Activated T-cell treated with anti-CD3 and anti-CD28 coated beads, Interleukin-2, amount 50 U/mL, for 72 hours (primary cell): ENCODE results near the gene WDR18. TPM values are rescaled to one million over a fixed set of nuclear protein-coding genes. Genes with fewer than 3 reads are reported as not detected.
A peak's percentile ranks its signal among the peaks of the same experiment; 100 is the strongest.

Experiments
- ATAC-seq, 2 donors: fragments of 150-1000 bp; cut with Tn5 transposase; replicated peaks in 1 of 2; 2 replicates each; pipeline ENCODE4 v1.10.0; 2021; ENCODE audit warnings: moderate library complexity in 2 of 2, mild to moderate bottlenecking in 1 of 2
- DNase-seq, 2 donors: peaks; one replicate each; pipeline ENCODE4 v3.0.0; 2021 to 2022; ENCODE audit warnings: mixed read lengths in 1 of 2
- H3K27ac Mint-ChIP-seq: one replicate; pipeline ENCODE4 v1.8.0; 2022; ENCODE audit warnings: mild to moderate bottlenecking, moderate library complexity, mixed read lengths
- H3K27me3 Mint-ChIP-seq: one replicate; pipeline ENCODE4 v1.8.0; 2022; ENCODE audit warnings: low read depth, mixed read lengths
- H3K36me3 Mint-ChIP-seq, 2 donors: one replicate each; pipeline ENCODE4 v1.8.0; 2022; ENCODE audit warnings: mixed read lengths in 2 of 2, mild to moderate bottlenecking in 1 of 2; ENCODE audit not compliant: insufficient read depth in 2 of 2
- H3K4me1 Mint-ChIP-seq: one replicate; pipeline ENCODE4 v1.8.0; 2022; ENCODE audit warnings: low read depth, mixed read lengths
- H3K4me3 Mint-ChIP-seq, 2 donors: one replicate each; pipeline ENCODE4 v1.8.0; 2022; ENCODE audit warnings: mild to moderate bottlenecking in 2 of 2, mixed read lengths in 2 of 2, moderate library complexity in 2 of 2
- H3K9me3 Mint-ChIP-seq, 2 donors: one replicate each; pipeline ENCODE4 v1.8.0; 2022; ENCODE audit warnings: mixed read lengths in 2 of 2
- total RNA-seq, 2 donors: library from RNA; stranded (reverse); gene quantifications; one replicate each; pipeline ENCODE4 v1.2.3, GENCODE V29; 2022

WDR18 gene
- total RNA-seq, 2 donors from 2014 or later, result 59.6 TPM

DNA sequence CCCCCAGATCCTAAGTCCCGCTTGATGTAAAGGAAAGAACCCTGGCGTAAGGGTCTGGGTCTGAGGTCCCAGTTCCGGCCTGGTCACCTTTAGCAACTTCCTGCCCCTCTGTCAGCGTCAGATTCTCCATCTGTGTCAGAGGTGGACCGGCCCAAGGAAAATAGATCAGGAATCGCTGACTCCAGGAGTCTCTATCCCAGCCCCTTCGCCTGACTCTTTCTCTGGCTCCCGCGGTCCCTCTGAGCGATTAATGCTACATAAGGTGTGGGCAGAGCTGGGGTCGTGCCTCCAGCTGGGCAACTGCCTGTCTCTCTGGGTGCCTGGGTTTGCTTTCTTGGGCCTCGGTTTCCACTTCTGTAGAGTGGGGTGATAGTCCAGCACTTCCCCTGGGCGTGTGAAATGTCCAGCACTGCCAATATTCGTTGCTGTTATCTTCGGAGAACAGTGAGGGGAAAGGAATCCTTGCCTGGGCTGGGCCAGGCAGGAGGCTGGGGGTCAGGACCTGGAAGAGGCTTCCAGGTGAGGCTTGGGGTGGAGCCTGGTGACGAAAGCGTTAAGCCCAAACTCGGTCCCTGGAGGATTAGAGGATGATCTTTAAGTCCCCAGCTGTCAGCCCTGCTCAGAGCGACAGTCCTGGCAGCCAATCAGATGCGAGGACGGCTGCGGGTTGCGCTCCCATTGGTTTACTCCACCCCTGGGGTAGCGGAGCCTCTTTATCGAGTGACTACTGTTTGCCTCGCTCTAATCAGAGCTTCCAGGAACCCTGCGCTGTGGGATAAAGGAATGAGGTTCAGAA lies 56.5 kb downstream of the WDR18 start:
- Mint-ChIP-seq H3K4me3 (peak overlapping the region; percentile 86 to 98), H3K36me3 (peaks cover 1 to 14% of the 10 kb centered on the region in 2 donors), H3K27ac (peak overlapping the region; percentile 22), H3K4me1 (peaks cover 38% of the 10 kb centered on the region), H3K9me3 (no peaks in the 10 kb centered on the region), H3K27me3 (no peaks in the 10 kb centered on the region)
- DNase-seq, result peak; percentile 88 to 93
- peak; percentile 62 to 67 for ATAC-seq

DNA sequence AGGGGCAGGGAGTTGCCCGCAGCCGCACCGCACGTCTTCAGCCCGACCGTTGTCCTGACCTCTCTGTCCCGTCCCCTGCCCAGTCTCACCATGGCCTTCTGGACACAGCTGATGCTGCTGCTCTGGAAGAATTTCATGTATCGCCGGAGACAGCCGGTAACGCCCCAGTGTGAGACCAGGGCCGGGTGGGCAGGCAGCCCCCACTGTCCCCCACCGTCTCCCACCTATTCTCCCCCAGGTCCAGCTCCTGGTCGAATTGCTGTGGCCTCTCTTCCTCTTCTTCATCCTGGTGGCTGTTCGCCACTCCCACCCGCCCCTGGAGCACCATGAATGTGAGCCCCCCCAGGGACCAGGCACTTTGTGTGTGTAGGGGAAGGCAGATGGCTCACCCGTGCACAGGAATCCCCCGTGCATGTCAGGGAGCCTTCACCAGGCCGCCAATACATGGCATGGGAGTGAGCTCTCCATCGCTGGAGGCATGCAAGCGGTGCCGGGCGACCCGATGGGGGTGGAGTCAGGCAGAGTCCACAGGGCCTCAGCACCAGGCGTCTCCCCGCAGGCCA lies 57.2 kb downstream of the WDR18 start:
- H3K27ac Mint-ChIP-seq, result no peak overlapping the region
- H3K4me1 Mint-ChIP-seq, result peaks cover 38% of the 10 kb centered on the region
- peak overlapping the region; percentile 86 to 98 for H3K4me3 Mint-ChIP-seq
- H3K27me3 Mint-ChIP-seq, result no peaks in the 10 kb centered on the region
- H3K9me3 Mint-ChIP-seq, result no peaks in the 10 kb centered on the region
- ATAC-seq (no peak), DNase-seq (no peak)
- peaks cover 1 to 10% of the 10 kb centered on the region in 2 donors for H3K36me3 Mint-ChIP-seq

DNA sequence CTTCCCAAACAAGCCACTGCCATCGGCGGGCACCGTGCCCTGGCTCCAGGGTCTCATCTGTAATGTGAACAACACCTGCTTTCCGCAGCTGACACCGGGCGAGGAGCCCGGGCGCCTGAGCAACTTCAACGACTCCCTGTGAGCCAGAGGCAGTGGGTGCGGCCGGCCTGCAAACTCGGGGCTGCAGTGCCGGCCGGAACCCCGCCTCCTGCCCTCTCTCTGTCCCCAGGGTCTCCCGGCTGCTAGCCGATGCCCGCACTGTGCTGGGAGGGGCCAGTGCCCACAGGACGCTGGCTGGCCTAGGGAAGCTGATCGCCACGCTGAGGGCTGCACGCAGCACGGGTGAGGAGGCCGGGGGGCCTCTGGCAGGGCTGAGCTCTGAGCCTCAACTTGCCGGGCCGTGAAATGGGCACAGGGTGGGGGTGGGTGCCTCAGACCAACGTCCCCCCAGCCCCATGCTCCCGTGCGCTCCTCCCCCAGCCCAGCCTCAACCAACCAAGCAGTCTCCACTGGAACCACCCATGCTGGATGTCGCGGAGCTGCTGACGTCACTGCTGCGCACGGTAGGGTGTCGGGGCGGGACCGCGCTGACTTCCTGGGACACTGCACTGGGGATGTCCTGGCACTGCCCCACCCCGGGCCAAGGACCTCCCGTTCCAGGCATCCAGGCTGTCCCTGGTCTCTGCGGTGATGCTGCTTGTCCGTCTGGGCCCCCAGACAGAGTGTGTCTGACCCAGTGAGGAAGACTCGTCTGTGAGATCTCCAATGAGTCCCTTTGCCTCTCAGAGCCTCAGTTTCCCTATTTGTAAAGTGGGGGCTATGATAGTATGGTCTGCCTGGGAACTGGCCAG lies 57.9 kb downstream of the WDR18 start:
- H3K27ac Mint-ChIP-seq, result no peak overlapping the region
- no peaks in the 10 kb centered on the region for H3K9me3 Mint-ChIP-seq
- H3K4me1 Mint-ChIP-seq, result peaks cover 38% of the 10 kb centered on the region
- ATAC-seq, result no peak
- peaks cover 1 to 8% of the 10 kb centered on the region in 2 donors for H3K36me3 Mint-ChIP-seq
- no peaks in the 10 kb centered on the region for H3K27me3 Mint-ChIP-seq
- H3K4me3 Mint-ChIP-seq, result no peak overlapping the region
- DNase-seq, result no peak

DNA sequence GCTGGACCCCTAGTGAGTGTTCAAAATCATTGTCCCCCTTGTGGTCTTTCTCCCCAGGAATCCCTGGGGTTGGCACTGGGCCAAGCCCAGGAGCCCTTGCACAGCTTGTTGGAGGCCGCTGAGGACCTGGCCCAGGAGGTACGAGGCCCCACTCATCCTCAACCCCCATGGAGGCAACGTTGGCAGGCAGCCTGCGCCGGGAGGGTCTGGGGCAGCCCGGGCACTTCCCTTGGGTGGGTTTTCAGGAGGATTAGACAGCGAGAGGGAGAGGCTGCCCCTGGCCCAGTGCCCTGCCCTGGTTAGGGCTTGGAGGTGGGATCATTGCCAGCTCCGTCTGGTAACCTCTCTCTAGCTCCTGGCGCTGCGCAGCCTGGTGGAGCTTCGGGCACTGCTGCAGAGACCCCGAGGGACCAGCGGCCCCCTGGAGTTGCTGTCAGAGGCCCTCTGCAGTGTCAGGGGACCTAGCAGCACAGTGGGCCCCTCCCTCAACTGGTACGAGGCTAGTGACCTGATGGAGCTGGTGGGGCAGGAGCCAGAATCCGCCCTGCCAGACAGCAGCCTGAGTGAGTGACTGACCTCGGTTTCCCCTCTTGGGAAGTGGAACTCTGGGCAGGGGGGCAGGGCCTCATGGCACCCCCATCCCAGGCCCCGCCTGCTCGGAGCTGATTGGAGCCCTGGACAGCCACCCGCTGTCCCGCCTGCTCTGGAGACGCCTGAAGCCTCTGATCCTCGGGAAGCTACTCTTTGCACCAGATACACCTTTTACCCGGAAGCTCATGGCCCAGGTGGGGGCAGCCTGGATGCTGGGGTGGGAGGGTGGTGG lies 58.8 kb downstream of the WDR18 start:
- DNase-seq, result no peak
- Mint-ChIP-seq H3K27me3 (no peaks in the 10 kb centered on the region), H3K9me3 (no peaks in the 10 kb centered on the region), H3K36me3 (peaks cover 0 to 3% of the 10 kb centered on the region in 2 donors), H3K27ac (no peak overlapping the region), H3K4me3 (no peak overlapping the region), H3K4me1 (peaks cover 30% of the 10 kb centered on the region)
- no peak for ATAC-seq

Other genes with a start within 250 kb of the WDR18 start
- gene MISP, start 233.2 kb upstream of the WDR18 start, total RNA-seq, result not detected
- 100 to 1,000 TPM; 515 to 611 TPM for gene PTBP1, start 186.9 kb upstream of the WDR18 start, total RNA-seq
- gene PLPPR3, start 162.4 kb upstream of the WDR18 start, total RNA-seq, result not detected
- gene AZU1, start 156.5 kb upstream of the WDR18 start, total RNA-seq, result not detected
- not detected for gene PRTN3, start 143.3 kb upstream of the WDR18 start, total RNA-seq
- gene ELANE, start 132.0 kb upstream of the WDR18 start, total RNA-seq, result not detected
- 1 to 10 TPM; 2.1 to 3.1 TPM for gene CFD, start 124.7 kb upstream of the WDR18 start, total RNA-seq
- 10 to 100 TPM; 59.8 to 62.2 TPM for gene MED16, start 91.2 kb upstream of the WDR18 start, total RNA-seq
- not detected for gene RNU6-9, start 90.9 kb upstream of the WDR18 start, total RNA-seq
- gene R3HDM4, start 71.1 kb upstream of the WDR18 start, total RNA-seq, result 100 to 1,000 TPM; 109 to 126 TPM
- gene KISS1R, start 67.0 kb upstream of the WDR18 start, total RNA-seq, result 1 to 10 TPM; 1.0 to 3.6 TPM
- 10 to 100 TPM; 31.7 to 34.0 TPM for gene ARID3A, start 58.3 kb upstream of the WDR18 start, total RNA-seq
- gene GRIN3B, start 16.1 kb downstream of the WDR18 start, total RNA-seq, result under 1 TPM; 0.10 to 0.35 TPM
- gene TMEM259, start 36.8 kb downstream of the WDR18 start, total RNA-seq, result 100 to 1,000 TPM; 125 to 127 TPM
- not detected for gene RNU6-2, start 37.2 kb downstream of the WDR18 start, total RNA-seq
- 100 to 1,000 TPM in 1 of 2 donors, 10 to 100 TPM in 1; 98.9 to 124 TPM for gene CNN2, start 42.3 kb downstream of the WDR18 start, total RNA-seq
- gene ABCA7, start 55.8 kb downstream of the WDR18 start, total RNA-seq, result 10 to 100 TPM; 34.3 to 37.1 TPM
- 100 to 1,000 TPM; 235 to 236 TPM for gene ARHGAP45, start 82.8 kb downstream of the WDR18 start, total RNA-seq
- gene POLR2E, start 111.0 kb downstream of the WDR18 start, total RNA-seq, result 100 to 1,000 TPM; 176 to 179 TPM
- gene GPX4, start 119.6 kb downstream of the WDR18 start, total RNA-seq, result 100 to 1,000 TPM; 251 to 308 TPM
- 100 to 1,000 TPM; 142 to 146 TPM for gene SBNO2, start 189.9 kb downstream of the WDR18 start, total RNA-seq
- 10 to 100 TPM; 81.5 to 86.3 TPM for gene STK11, start 221.4 kb downstream of the WDR18 start, total RNA-seq